Neural progenitor cell (in vitro differentiated cells): ENCODE measurements around the gene FAM32A.

ENCODE experiments used
- EZH2 ChIP-seq: fragments of 200-600 bp; sonication (generic); IDR thresholded peaks from 2 replicates; pipeline ENCODE4 v1.6.1; 2017; ENCODE audit warnings: antibody characterized with exemption, mild to moderate bottlenecking, moderate library complexity
- EZH2phosphoT487 ChIP-seq: fragments of 200-600 bp; sonication (generic); IDR thresholded peaks from 2 replicates; pipeline ENCODE4 v1.6.1; 2017; ENCODE audit warnings: antibody characterized with exemption
- TF ChIP-seq, protein P1 (sequence below): fragments of 200-600 bp; sonication (generic); IDR thresholded peaks from 2 replicates; pipeline ENCODE4 v1.5.1; 2017; ENCODE audit warnings: antibody characterized with exemption, mild to moderate bottlenecking

- TF ChIP-seq, protein P1, sequence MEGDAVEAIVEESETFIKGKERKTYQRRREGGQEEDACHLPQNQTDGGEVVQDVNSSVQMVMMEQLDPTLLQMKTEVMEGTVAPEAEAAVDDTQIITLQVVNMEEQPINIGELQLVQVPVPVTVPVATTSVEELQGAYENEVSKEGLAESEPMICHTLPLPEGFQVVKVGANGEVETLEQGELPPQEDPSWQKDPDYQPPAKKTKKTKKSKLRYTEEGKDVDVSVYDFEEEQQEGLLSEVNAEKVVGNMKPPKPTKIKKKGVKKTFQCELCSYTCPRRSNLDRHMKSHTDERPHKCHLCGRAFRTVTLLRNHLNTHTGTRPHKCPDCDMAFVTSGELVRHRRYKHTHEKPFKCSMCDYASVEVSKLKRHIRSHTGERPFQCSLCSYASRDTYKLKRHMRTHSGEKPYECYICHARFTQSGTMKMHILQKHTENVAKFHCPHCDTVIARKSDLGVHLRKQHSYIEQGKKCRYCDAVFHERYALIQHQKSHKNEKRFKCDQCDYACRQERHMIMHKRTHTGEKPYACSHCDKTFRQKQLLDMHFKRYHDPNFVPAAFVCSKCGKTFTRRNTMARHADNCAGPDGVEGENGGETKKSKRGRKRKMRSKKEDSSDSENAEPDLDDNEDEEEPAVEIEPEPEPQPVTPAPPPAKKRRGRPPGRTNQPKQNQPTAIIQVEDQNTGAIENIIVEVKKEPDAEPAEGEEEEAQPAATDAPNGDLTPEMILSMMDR = no peak
- TF ChIP-seq EZH2 (no peak), EZH2phosphoT487 (no peak)
These were observed 25.6 kb upstream of the FAM32A start for GRCh38 chr19:16159655-16160054.
